WTC11 (cell line): ENCODE results near the gene SORT1.

ENCODE experiments used
- CTCF ChIP-seq: fragments of 200-600 bp; IDR thresholded peaks from 2 replicates; pipeline ENCODE4 v1.8.0; 2022; ENCODE audit warnings: antibody characterized with exemption
- JUN ChIP-seq: sonication (generic); formaldehyde crosslinking; IDR thresholded peaks from 2 replicates; pipeline ENCODE4 v1.8.0; 2023; ENCODE audit warnings: mild to moderate bottlenecking, missing genetic modification reagents
- ZNF232 ChIP-seq: sonication (generic); formaldehyde crosslinking; IDR thresholded peaks from 2 replicates; pipeline ENCODE4 v1.8.0; 2022; ENCODE audit warnings: mild to moderate bottlenecking, missing genetic modification reagents
- TF ChIP-seq, protein P1 (sequence below): sonication (generic); formaldehyde crosslinking; IDR thresholded peaks from 2 replicates; pipeline ENCODE4 v1.8.0; 2022; ENCODE audit warnings: mild to moderate bottlenecking, missing genetic modification reagents
- TF ChIP-seq, protein P2 (sequence below): sonication (generic); formaldehyde crosslinking; IDR thresholded peaks from 2 replicates; pipeline ENCODE4 v1.8.0; 2022; ENCODE audit warnings: mild to moderate bottlenecking, missing genetic modification reagents

GRCh38 chr1:109283748-109284600 is 113.7 kb downstream of the SORT1 start:
- TF ChIP-seq, protein P1, sequence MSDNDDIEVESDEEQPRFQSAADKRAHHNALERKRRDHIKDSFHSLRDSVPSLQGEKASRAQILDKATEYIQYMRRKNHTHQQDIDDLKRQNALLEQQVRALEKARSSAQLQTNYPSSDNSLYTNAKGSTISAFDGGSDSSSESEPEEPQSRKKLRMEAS = no peak
- TF ChIP-seq, protein P2, sequence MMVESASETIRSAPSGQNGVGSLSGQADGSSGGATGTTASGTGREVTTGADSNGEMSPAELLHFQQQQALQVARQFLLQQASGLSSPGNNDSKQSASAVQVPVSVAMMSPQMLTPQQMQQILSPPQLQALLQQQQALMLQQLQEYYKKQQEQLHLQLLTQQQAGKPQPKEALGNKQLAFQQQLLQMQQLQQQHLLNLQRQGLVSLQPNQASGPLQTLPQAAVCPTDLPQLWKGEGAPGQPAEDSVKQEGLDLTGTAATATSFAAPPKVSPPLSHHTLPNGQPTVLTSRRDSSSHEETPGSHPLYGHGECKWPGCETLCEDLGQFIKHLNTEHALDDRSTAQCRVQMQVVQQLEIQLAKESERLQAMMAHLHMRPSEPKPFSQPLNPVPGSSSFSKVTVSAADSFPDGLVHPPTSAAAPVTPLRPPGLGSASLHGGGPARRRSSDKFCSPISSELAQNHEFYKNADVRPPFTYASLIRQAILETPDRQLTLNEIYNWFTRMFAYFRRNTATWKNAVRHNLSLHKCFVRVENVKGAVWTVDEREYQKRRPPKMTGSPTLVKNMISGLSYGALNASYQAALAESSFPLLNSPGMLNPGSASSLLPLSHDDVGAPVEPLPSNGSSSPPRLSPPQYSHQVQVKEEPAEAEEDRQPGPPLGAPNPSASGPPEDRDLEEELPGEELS (CRISPR knock-in tag) = no peak
- TF ChIP-seq ZNF232 (CRISPR knock-in tag) = no peak
- no peak for TF ChIP-seq JUN (CRISPR knock-in tag)
- no peak for TF ChIP-seq CTCF
